Measurements from ENCODE around the gene KAZN.

The KAZN gene

DNA sequence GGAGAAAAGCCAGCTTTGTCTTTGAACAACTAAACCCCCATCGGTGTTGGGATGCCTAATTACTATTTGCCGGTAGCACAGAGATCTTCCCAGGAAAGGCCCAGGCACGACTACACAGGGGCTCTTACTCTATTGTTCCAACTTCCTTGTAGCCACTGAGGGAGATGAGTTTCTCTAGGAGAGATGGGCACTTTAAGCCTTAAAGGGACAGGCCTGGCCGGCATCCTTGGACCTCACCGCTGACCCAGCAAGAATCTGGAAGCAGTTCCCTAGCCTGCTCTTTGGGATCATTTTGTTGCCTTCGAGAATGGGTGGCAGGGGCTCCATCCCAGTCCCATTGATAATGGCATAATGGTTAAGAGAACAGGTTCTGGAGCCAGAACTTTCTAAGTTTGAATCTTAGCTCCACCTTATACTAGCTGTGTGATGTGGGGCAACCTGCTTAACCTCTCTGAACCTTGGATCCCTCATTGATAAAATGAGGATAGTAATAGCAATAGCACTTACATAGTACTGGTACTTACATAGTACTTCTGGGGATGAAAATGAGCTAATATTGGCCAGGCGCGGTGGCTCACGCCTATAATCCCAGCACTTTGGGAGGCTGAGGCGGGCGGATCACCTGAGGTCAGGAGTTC is 316.0 kb downstream of the KAZN start:
- TF ChIP-seq MAX (IDR thresholded peaks at IDR 0.05), result peak; percentile 98
- TF ChIP-seq, protein P1, sequence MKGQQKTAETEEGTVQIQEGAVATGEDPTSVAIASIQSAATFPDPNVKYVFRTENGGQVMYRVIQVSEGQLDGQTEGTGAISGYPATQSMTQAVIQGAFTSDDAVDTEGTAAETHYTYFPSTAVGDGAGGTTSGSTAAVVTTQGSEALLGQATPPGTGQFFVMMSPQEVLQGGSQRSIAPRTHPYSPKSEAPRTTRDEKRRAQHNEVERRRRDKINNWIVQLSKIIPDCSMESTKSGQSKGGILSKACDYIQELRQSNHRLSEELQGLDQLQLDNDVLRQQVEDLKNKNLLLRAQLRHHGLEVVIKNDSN (IDR thresholded peaks at IDR 0.05), result no peak
- TF ChIP-seq NFIC (IDR thresholded peaks at IDR 0.05), result no peak

- TF ChIP-seq RAD21 (IDR thresholded peaks at IDR 0.05; ENCODE audit: low read depth), result peak; percentile 72
- TF ChIP-seq, protein P1 (IDR thresholded peaks at IDR 0.05), result no peak
Observed at GRCh38 chr1:14915356-14916054, 317.0 kb downstream of the KAZN start.

- TF ChIP-seq, protein P2, sequence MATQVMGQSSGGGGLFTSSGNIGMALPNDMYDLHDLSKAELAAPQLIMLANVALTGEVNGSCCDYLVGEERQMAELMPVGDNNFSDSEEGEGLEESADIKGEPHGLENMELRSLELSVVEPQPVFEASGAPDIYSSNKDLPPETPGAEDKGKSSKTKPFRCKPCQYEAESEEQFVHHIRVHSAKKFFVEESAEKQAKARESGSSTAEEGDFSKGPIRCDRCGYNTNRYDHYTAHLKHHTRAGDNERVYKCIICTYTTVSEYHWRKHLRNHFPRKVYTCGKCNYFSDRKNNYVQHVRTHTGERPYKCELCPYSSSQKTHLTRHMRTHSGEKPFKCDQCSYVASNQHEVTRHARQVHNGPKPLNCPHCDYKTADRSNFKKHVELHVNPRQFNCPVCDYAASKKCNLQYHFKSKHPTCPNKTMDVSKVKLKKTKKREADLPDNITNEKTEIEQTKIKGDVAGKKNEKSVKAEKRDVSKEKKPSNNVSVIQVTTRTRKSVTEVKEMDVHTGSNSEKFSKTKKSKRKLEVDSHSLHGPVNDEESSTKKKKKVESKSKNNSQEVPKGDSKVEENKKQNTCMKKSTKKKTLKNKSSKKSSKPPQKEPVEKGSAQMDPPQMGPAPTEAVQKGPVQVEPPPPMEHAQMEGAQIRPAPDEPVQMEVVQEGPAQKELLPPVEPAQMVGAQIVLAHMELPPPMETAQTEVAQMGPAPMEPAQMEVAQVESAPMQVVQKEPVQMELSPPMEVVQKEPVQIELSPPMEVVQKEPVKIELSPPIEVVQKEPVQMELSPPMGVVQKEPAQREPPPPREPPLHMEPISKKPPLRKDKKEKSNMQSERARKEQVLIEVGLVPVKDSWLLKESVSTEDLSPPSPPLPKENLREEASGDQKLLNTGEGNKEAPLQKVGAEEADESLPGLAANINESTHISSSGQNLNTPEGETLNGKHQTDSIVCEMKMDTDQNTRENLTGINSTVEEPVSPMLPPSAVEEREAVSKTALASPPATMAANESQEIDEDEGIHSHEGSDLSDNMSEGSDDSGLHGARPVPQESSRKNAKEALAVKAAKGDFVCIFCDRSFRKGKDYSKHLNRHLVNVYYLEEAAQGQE (IDR thresholded peaks at IDR 0.05; ENCODE audit: low read depth), result no peak
Observed at GRCh38 chr1:14919289-14919688, 320.8 kb downstream of the KAZN start.

GRCh38 chr1:14919751-14920150 is 321.3 kb downstream of the KAZN start:
- TF ChIP-seq, protein P1 (IDR thresholded peaks at IDR 0.05), result no peak
- no peak for TF ChIP-seq FOXM1 (IDR thresholded peaks at IDR 0.05; ENCODE audit: borderline replicate concordance, low read depth)
- TF ChIP-seq CREB1 (IDR thresholded peaks at IDR 0.05; ENCODE audit: low read depth), result no peak
- no peak for TF ChIP-seq TAF1 (IDR thresholded peaks at IDR 0.05; ENCODE audit: low read depth)
- TF ChIP-seq CEBPB (IDR thresholded peaks at IDR 0.05), result peak; percentile 59; the same call in 1 of the 2 replicates
- TF ChIP-seq RAD21 (IDR thresholded peaks at IDR 0.05; ENCODE audit: low read depth), result no peak
- no peak for TF ChIP-seq NFIC (IDR thresholded peaks at IDR 0.05)
- TF ChIP-seq EP300 (IDR thresholded peaks at IDR 0.05; ENCODE audit: borderline replicate concordance), result no peak

GRCh38 chr1:14921057-14921456 is 322.6 kb downstream of the KAZN start:
- TF ChIP-seq TAF1 (IDR thresholded peaks at IDR 0.05; ENCODE audit: low read depth) (no peak), ZBTB7A (IDR thresholded peaks at IDR 0.05; ENCODE audit: low read depth) (no peak), RAD21 (IDR thresholded peaks at IDR 0.05; ENCODE audit: low read depth) (no peak), MAX (IDR thresholded peaks at IDR 0.05) (no peak), FOXM1 (IDR thresholded peaks at IDR 0.05; ENCODE audit: borderline replicate concordance, low read depth) (no peak), CREB1 (IDR thresholded peaks at IDR 0.05; ENCODE audit: low read depth) (no peak)
- TF ChIP-seq, protein P2 (IDR thresholded peaks at IDR 0.05; ENCODE audit: low read depth), result no peak
- TF ChIP-seq, protein P1 (IDR thresholded peaks at IDR 0.05), result no peak

DNA sequence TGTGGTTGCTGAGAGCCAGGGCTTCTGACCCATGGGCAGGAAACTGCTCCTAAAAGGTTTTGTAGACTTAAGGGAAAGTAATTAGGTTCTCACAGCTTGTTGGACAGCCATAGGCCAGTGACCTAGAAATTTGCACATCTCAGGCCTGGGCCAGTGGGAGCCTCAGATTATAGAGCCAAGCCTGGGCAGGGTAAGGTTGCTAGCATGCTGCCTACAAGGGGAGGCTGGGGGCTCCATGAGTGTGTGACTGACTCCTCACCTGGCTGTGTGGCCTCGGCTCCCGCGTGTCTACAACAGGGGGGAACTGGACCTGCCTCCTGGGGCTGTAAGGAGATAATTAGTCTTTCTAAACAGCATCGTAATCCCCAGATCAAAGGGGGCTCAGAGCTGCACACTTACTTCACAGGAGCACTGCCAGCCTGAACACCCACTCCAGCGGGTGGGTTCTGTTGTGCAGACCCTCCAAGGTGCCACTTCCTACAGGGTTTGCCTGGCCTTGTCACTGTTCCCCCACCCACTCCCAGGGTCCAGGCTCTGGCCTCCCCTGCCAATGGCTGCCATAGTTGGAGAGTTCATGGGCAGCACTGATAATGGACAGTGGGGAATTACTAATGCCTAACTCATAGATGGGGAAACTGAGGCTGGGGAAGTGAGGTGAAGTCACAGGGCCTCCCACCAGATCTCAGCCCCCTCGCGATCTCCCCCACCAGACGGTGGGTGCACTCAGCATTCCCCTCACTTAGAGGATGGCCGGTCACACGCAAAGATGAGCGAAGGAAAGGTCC is 324.6 kb downstream of the KAZN start:
- TF ChIP-seq CEBPB (IDR thresholded peaks at IDR 0.05), result no peak
- TF ChIP-seq YY1 (IDR thresholded peaks at IDR 0.05; ENCODE audit: low read depth), result no peak
- no peak for TF ChIP-seq TAF1 (IDR thresholded peaks at IDR 0.05; ENCODE audit: low read depth)
- TF ChIP-seq, protein P2 (IDR thresholded peaks at IDR 0.05; ENCODE audit: low read depth), result no peak
- no peak for TF ChIP-seq CREB1 (IDR thresholded peaks at IDR 0.05; ENCODE audit: low read depth)
- no peak for TF ChIP-seq TEAD4 (IDR thresholded peaks at IDR 0.05)
- TF ChIP-seq MAX (IDR thresholded peaks at IDR 0.05), result no peak
- TF ChIP-seq, protein P1 (IDR thresholded peaks at IDR 0.05), result no peak
- no peak for TF ChIP-seq EP300 (IDR thresholded peaks at IDR 0.05; ENCODE audit: borderline replicate concordance)
- TF ChIP-seq RAD21 (IDR thresholded peaks at IDR 0.05; ENCODE audit: low read depth), result no peak
- no peak for TF ChIP-seq TCF12 (IDR thresholded peaks at IDR 0.05; ENCODE audit: low read depth)
- TF ChIP-seq FOXM1 (IDR thresholded peaks at IDR 0.05; ENCODE audit: borderline replicate concordance, low read depth), result no peak
- TF ChIP-seq ZBTB7A (IDR thresholded peaks at IDR 0.05; ENCODE audit: low read depth), result no peak
- TF ChIP-seq EGR1 (IDR thresholded peaks at IDR 0.05), result no peak
- TF ChIP-seq NFIC (IDR thresholded peaks at IDR 0.05), result no peak
